ENCODE results near the gene LRRC27.

The LRRC27 gene

DNA sequence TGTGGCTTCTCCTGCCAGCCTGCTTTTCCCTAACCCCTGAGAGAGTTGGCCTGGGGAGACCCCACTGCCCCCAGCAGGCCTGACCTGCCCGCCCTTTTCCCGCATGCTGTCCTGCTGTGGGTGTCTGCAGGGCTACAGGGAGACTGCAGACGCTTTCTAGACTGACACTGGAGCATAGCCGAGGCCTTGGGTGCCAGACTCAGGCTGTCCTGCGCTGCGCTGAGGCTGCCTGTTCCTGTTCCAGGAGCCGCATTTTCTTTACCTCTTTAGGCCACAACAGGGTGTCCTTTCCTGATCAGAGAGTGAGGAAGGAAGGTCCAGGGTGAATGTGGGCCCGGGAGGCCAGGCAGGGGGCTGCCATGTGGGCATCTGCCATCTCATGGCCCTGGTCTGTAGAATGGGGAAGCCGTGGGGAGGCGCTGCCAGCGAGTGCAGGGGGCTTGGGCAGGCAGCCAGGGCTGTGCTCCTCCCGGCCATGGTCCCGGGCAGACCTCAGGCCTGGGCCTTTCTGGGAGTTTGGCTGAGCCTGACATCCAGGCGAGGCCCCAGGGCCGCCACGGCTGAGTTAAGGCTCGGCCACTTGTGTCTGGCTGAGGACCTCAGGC lies 68.7 kb downstream of the LRRC27 start:
- in situ Hi-C loops (cut with MboI; ENCODE audit: low pct_unique_long_range_greater_than_20kb, low sequenced_read_pairs, unreplicated experiment): no loop called here

DNA sequence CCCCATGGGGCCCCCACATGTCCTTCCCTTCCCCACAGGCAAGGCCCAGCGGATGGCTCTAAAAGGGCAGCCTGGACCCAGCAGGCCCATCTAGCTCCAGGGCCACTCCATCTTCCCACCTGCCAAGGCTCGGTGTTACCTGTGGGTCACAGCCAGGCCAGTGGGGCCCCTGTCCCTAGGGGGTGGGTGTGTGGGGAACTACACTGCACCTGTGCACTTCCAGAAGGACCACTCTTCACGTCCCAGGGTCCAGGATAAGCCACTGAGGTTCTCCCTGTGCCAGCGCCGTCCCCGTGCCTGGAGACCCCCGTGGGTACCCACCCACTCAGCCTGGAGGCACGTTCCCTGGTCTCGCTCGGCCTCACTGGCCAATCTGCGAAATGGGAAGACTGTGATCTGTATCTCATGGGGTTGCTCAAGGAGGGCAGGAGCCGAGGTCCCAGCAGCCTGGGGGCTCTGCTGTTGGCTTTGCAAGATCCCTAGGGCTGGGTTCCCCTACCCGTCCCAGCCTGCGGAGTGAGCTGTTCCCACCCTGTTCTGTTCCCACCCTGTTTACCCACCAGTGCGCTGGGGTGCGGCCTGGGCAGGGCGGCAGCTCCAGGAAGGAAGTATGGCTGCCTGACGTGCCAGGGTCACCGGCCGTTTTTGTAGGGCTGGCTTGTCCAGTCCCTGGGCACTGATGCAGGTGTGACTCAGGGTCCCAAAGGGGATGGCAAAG lies 69.6 kb downstream of the LRRC27 start:
- TF ChIP-seq, protein P1, sequence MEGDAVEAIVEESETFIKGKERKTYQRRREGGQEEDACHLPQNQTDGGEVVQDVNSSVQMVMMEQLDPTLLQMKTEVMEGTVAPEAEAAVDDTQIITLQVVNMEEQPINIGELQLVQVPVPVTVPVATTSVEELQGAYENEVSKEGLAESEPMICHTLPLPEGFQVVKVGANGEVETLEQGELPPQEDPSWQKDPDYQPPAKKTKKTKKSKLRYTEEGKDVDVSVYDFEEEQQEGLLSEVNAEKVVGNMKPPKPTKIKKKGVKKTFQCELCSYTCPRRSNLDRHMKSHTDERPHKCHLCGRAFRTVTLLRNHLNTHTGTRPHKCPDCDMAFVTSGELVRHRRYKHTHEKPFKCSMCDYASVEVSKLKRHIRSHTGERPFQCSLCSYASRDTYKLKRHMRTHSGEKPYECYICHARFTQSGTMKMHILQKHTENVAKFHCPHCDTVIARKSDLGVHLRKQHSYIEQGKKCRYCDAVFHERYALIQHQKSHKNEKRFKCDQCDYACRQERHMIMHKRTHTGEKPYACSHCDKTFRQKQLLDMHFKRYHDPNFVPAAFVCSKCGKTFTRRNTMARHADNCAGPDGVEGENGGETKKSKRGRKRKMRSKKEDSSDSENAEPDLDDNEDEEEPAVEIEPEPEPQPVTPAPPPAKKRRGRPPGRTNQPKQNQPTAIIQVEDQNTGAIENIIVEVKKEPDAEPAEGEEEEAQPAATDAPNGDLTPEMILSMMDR (IDR thresholded peaks at IDR 0.05; ENCODE audit: extremely low read depth, insufficient read depth, missing control alignments): no peak
- DNase-seq (ENCODE audit: low spot score): no peak
- in situ Hi-C loops (cut with MboI; ENCODE audit: low pct_unique_long_range_greater_than_20kb, low sequenced_read_pairs, unreplicated experiment): no loop called here

More for the DNA sequence above, 68.7 kb downstream of the LRRC27 start:
- TF ChIP-seq, protein P1 (IDR thresholded peaks at IDR 0.05; ENCODE audit: extremely low read depth, insufficient read depth, missing control alignments): no peak
- DNase-seq (ENCODE audit: low spot score): no peak

DNA sequence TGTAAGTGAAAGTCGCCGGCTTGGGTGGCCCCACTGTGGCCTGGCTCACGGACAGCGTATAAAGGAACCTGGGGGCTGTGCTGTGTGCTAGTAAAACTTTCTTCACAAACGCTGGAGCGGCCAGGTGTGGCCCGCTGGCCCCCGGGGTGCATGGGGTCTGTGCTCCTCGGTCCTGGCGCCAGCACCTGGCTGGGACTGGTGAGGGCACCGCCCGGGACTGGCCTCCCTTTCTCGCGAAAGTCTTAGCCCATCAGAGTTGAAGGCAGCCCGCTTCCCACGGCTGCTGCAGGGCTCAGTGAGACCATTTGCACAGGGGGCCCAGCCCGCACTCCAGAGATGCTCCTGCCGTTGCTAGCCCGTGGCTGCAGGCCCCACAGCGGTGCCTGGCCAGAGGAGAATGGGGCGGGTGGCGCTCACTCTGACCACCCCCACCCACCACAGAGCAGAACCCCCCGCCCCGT lies 70.8 kb downstream of the LRRC27 start:
- in situ Hi-C loops (cut with MboI; ENCODE audit: low pct_unique_long_range_greater_than_20kb, low sequenced_read_pairs, unreplicated experiment): no loop called here
- no peak for DNase-seq (ENCODE audit: low spot score)
- TF ChIP-seq, protein P1 (IDR thresholded peaks at IDR 0.05; ENCODE audit: extremely low read depth, insufficient read depth, missing control alignments): no peak

DNA sequence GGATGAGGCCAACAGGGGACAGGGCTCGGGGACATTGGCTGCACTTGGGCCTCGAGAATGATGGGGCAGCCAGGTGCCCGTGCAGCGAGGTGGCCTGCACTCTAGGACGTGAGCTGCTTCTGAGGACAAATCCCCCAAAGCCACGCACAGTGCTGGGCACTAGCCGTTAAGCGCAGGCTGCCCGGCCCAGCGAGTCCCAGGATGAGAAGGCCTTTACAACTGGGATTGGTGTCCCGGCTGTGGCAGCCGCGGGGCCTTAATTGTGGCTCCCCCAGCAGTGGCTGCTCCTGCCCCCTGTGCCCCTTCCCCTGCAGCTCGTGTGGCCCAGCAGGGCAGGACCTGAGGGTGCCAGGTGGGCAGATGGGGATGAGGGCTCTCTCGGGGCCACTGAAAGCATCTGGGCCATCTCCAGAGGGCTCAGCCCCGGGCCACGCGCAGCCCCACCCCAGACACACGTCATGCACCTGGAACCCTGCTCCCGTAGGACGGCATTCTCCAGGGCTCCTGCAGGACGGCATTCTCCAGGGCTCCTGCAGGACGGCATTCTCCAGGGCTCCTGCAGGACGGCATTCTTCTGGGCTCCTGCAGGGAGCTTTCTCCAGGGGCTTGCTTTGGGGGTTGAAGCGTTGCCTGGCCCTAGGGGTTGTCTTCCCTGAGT lies 71.6 kb downstream of the LRRC27 start:
- TF ChIP-seq, protein P1 (IDR thresholded peaks at IDR 0.05; ENCODE audit: extremely low read depth, insufficient read depth, missing control alignments): no peak
- in situ Hi-C loops (cut with MboI; ENCODE audit: low pct_unique_long_range_greater_than_20kb, low sequenced_read_pairs, unreplicated experiment): no loop called here
- no peak for DNase-seq (ENCODE audit: low spot score)

DNA sequence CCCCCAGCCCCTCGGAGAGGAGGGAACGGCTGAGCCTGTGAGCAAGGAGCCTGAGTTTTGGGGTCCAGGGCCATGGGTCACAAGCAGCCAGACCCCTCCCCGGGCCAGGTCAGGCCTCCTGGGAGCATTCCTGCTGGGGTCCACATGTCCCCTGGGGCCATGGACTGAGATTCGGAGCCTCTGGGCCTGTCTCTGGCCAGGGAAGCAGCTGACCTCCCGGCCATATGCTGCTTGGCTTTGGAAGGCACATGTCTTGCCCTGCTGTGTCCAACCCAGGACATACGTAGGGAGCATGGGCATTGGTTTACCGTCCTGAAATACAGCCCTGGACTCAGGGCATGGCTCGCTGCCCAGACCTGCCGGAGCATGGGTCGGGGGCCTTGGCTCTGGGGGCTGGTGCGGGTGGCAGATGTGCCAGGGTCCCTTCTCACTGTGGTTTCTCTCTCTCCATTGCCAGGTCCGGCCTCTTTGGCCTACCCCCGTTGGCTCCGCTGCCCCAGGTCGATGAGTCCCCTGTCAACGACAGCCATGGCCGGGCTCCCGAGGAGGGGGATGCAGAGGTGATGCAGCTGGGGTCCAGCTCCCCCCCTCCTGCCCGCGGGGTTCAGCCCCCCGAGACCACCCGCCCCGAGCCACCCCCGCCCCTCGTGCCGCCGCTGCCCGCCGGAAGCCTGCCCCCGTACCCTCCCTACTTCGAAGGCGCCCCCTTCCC lies 72.3 kb downstream of the LRRC27 start:
- no peak for DNase-seq (ENCODE audit: low spot score)
- in situ Hi-C loops (cut with MboI; ENCODE audit: low pct_unique_long_range_greater_than_20kb, low sequenced_read_pairs, unreplicated experiment): no loop called here
- TF ChIP-seq, protein P1 (IDR thresholded peaks at IDR 0.05; ENCODE audit: extremely low read depth, insufficient read depth, missing control alignments): no peak

DNA sequence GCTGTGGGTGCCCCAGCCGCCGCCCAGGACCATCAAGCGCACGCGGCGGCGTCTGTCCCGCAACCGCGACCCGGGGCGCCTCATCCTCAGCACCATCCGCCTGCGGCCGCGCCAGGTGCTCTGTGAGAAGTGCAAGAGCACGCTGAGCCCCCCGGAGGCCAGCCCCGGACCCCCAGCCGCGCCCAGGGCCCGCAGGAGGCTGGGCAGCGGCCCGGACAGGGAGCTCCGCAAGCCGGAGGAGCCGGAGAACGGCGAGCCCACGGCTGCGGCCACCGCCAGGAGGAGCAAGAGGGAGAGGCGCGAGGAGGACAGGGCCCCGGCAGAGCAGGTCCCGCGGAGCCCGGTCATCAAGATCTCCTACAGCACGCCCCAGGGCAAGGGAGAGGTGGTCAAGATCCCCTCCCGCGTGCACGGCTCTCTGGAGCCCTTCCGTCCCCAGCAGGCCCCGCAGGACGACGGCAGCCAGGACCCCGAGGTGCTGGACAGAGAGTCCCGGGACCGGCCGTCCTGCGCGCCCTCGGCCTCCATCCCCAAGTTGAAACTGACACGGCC lies 73.0 kb downstream of the LRRC27 start:
- in situ Hi-C loops (cut with MboI; ENCODE audit: low pct_unique_long_range_greater_than_20kb, low sequenced_read_pairs, unreplicated experiment): no loop called here
- TF ChIP-seq, protein P1 (IDR thresholded peaks at IDR 0.05; ENCODE audit: extremely low read depth, insufficient read depth, missing control alignments): no peak
- no peak for DNase-seq (ENCODE audit: low spot score)
